NT2/D1 (cell line): ENCODE results near the gene PIP5KL1.

ENCODE experiments used
- DNase-seq: peaks from one replicate; pipeline ENCODE4 v3.0.0-alpha.2; 2011; ENCODE audit warnings: low read depth, low spot score
- H3K27me3 ChIP-seq: 2 replicates; pipeline ENCODE4 v1.6.0; 2011; ENCODE audit warnings: mild to moderate bottlenecking; ENCODE audit not compliant: insufficient read length, insufficient read depth
- H3K36me3 ChIP-seq: 2 replicates; pipeline ENCODE4 v1.6.1; 2011; ENCODE audit warnings: mild to moderate bottlenecking, low read length, mixed read lengths; ENCODE audit not compliant: insufficient read depth, insufficient read length
- H3K4me1 ChIP-seq: 2 replicates; pipeline ENCODE4 v1.5.1; 2011; ENCODE audit not compliant: insufficient read depth, insufficient read length
- H3K4me3 ChIP-seq: 2 replicates; pipeline ENCODE4 v1.5.1; 2011; ENCODE audit warnings: low read depth; ENCODE audit not compliant: insufficient read length
- H3K9ac ChIP-seq: 2 replicates; pipeline ENCODE4 v1.6.0; 2011; ENCODE audit warnings: low read depth; ENCODE audit not compliant: insufficient read length
- H3K9me3 ChIP-seq: 2 replicates; pipeline ENCODE4 v1.5.1; 2011; ENCODE audit warnings: mild to moderate bottlenecking, low read length; ENCODE audit not compliant: insufficient read depth
- SUZ12 ChIP-seq: IDR thresholded peaks from 2 replicates; pipeline ENCODE4 v1.6.1; 2011; ENCODE audit not compliant: insufficient read length, insufficient read depth; ENCODE audit errors: extremely low read depth
- YY1 ChIP-seq: IDR thresholded peaks from 2 replicates; pipeline ENCODE4 v1.6.1; 2011; ENCODE audit not compliant: insufficient read length, insufficient read depth
- ZNF274 ChIP-seq: IDR thresholded peaks from 2 replicates; pipeline ENCODE4 v1.6.1; 2011; ENCODE audit warnings: mild to moderate bottlenecking, low read depth, low read length

PIP5KL1 gene

DNA sequence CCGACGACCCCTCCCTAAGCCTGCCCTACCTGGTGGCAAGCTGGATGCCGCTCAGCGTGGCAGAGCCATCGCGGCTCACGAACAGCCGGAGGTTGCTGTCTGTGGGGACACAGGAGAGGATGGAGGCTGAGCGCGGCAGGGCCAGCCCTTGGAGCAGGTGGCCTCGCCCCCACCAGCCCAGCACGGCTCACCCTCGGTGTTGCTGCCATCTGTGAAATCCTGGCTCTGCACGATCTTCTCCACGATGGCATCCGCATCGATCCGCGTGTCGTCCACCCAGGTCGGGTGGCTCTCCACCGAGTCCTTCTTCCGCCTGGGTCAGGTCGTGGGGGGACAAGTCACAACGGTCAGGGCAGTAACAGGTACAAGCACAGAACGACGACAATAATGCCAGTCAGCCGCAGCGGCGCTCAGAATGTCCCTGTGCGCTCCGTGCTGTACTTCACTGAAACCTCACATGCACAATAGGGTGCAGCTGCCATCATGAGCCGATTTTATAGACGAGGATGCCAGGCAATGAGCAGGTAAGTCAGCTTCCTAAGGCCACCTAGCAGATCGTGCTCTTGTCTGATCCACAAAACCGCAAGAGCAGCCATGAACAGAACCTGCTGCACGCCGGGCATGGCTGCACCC is 14.1 kb upstream of the PIP5KL1 start:
- no peak overlapping the region for H3K9ac ChIP-seq
- H3K4me3 ChIP-seq = no peak overlapping the region
- DNase-seq = no peak
- no peak for TF ChIP-seq SUZ12
- no peak for TF ChIP-seq YY1
- no peak for TF ChIP-seq ZNF274
- H3K27me3 ChIP-seq = no peaks in the 10 kb centered on the region
- no peaks in the 10 kb centered on the region for H3K9me3 ChIP-seq
- H3K36me3 ChIP-seq = peaks cover 76% of the 10 kb centered on the region
- H3K4me1 ChIP-seq = peaks cover 10% of the 10 kb centered on the region

GRCh38 chr9:127943731-127944144 is 13.2 kb upstream of the PIP5KL1 start:
- Histone ChIP-seq H3K4me1 (peaks cover 10% of the 10 kb centered on the region), H3K9me3 (no peaks in the 10 kb centered on the region), H3K4me3 (no peak overlapping the region), H3K9ac (no peak overlapping the region), H3K36me3 (peaks cover 74% of the 10 kb centered on the region), H3K27me3 (no peaks in the 10 kb centered on the region)
- no peak for TF ChIP-seq YY1
- no peak for TF ChIP-seq SUZ12
- TF ChIP-seq ZNF274 = no peak
- peak; percentile 68 for DNase-seq

DNA sequence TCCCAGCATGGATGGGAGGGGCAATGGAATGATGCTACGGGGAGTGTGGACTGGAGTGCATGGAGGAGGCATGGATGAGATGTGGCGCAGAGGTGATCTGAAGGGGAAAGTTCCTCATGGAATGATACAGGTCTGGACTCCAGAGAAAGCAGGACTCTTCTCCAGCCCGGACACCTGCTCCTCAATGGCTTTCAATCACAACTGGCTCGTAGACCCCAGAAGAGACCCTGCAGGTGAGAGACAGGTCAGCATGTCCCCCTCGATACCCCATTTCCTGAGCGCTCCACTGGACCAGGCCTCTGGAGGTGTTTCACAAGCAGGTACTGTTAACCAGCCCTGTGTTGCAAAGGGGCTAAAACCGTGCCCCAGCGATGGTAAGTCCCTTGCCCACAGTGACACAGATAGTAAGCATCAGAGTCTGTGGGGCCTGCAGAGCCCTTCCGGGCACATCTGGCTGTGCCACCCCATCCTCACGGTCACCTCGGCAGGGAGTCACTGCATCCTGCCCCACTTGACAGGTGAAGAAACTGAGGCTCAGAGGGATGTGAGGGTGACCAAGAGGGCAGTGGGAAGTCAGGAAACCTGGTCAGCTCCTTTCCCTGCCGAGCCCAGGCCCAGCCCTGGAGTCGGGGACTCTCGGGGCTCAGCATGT is 12.6 kb upstream of the PIP5KL1 start:
- DNase-seq = no peak
- H3K4me3 ChIP-seq = no peak overlapping the region
- H3K9me3 ChIP-seq = no peaks in the 10 kb centered on the region
- H3K4me1 ChIP-seq = peaks cover 7% of the 10 kb centered on the region
- H3K27me3 ChIP-seq = no peaks in the 10 kb centered on the region
- TF ChIP-seq SUZ12 = no peak
- TF ChIP-seq YY1 = no peak
- no peak for TF ChIP-seq ZNF274
- no peak overlapping the region for H3K9ac ChIP-seq
- H3K36me3 ChIP-seq = peaks cover 69% of the 10 kb centered on the region

DNA sequence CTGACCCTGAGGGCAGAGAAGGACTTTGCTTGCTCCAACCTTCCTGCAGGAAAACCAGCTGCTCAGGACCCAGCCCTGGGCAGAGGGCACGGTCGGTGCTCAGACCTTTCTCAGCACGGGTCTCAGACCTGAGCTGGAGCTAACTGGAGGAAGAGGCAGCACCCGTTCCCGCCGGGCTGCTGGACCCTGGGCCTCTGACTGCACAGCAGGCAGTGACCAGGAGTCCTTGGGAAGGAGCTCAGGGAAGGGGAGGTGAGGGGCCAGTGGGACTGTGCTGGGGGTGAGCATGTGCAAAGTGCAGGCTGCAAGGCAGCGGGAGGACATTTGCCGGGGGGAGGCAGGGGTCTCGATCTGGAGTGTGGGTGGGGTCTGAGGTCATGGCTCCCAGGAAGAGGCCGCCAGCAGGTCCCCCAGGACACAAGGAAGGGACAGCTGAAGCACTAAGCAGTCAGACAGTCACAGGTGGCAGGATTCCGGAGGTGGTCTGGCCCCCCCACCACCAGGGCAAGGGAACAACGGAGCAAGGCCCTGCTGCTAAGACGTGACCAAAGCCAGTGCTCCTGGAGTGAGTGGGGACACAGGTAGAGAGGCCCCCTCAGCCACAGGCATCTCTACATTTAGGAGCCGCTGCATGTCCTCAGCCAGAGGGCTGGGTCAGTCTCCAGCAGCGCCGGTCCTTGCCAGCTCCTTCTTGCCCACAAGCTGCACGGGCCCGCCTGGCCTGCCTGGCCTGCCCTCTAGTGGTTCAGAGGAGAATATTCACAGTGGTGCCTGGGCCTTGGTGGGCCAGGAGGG is 11.8 kb upstream of the PIP5KL1 start:
- H3K4me1 ChIP-seq = peaks cover 7% of the 10 kb centered on the region
- H3K9me3 ChIP-seq = no peaks in the 10 kb centered on the region
- peak overlapping the region; percentile 44 for H3K9ac ChIP-seq
- H3K4me3 ChIP-seq = no peak overlapping the region
- H3K27me3 ChIP-seq = no peaks in the 10 kb centered on the region
- H3K36me3 ChIP-seq = peaks cover 62% of the 10 kb centered on the region
- TF ChIP-seq SUZ12 = no peak
- TF ChIP-seq ZNF274 = no peak
- TF ChIP-seq YY1 = no peak
- no peak for DNase-seq

DNA sequence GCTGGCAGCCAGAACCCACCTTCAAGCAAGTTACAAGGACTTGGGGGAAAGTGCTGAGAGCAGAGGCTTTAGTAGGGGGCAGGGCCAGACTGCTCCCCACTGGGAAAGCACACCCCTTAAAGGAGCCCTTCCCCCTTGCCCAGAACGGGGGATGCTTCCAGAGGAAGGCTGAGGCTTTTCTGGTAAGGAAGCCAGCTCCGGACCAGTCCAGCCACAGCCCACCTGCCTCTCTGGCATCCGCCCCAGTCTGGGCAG is 11.3 kb upstream of the PIP5KL1 start:
- peaks cover 7% of the 10 kb centered on the region for H3K4me1 ChIP-seq

DNA sequence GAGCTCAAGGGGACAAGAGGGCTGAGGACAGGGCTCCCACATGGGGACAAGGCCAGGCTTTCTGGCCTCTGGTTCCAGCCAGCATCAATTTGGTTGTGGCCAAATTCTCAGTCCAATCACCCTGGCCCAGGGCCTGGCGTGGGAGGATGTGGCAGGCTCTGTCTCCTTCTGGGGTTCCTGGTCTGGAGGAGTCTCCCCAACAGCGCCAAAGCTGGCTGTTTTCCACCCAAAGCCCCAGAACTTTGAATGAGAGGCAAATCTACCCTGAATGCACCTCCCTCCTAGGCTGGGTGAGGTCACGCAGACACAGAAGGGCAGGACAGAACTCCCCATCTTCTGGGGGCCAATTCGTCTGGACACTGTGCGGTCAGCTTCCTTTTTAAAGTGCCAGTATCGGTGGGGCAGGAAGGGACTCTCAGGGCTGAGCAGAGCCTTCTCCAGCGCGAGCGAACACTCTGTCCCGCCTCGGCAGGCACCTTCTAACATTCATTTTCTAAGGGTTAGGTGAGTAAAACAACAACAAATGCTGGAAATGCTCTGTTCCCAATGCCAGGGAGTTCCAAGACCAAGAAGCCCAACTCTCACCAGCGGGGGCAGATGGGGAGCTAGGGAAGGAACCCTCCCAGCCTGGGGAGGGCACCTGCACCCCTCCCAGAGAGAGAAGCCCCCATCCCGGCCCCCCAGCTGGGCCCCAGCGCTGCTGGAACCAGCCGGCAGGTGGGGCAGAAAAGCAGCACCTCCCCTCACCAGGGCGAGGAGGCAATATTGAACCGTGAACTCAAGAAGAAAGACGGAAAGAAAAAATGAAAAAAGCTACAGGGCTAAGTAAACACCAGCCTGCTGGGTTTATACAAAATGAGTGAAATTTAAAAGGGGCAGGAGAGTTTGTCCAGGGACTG is 10.7 kb upstream of the PIP5KL1 start:
- TF ChIP-seq ZNF274 = no peak
- TF ChIP-seq SUZ12 = no peak
- no peak for TF ChIP-seq YY1
- H3K9ac ChIP-seq = peak overlapping the region; percentile 44
- peaks cover 65% of the 10 kb centered on the region for H3K36me3 ChIP-seq
- DNase-seq = no peak
- peaks cover 12% of the 10 kb centered on the region for H3K4me1 ChIP-seq
- no peaks in the 10 kb centered on the region for H3K27me3 ChIP-seq
- H3K9me3 ChIP-seq = no peaks in the 10 kb centered on the region
- no peak overlapping the region for H3K4me3 ChIP-seq

More for the DNA sequence above, 11.3 kb upstream of the PIP5KL1 start:
- peak overlapping the region; percentile 44 for H3K9ac ChIP-seq
- H3K27me3 ChIP-seq = no peaks in the 10 kb centered on the region
- TF ChIP-seq SUZ12 = no peak
- TF ChIP-seq ZNF274 = no peak
- no peak for TF ChIP-seq YY1
- H3K9me3 ChIP-seq = no peaks in the 10 kb centered on the region
- H3K36me3 ChIP-seq = peaks cover 60% of the 10 kb centered on the region
- H3K4me3 ChIP-seq = no peak overlapping the region
- DNase-seq = no peak

DNA sequence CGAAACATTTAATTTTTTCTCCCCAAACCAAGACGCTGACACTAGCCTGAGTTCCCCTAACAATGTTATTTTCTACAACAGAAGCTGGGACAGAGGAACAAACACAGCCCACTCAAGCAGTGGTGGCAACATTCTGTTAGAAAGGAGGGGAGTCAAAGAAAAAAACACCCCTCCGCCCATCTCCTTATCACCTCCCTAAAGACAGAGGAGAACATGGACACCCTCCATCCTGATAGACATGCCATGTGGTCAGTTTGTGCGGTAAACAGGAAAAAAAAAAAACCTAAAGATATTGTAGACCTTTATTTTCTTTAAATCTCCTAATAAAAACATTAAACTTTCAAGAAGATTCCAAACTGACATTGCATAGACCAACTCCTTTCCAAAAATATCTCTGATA is 10.0 kb upstream of the PIP5KL1 start:
- TF ChIP-seq ZNF274 (no peak), YY1 (no peak), SUZ12 (no peak)
- H3K4me1 ChIP-seq = peaks cover 13% of the 10 kb centered on the region
- H3K9me3 ChIP-seq = no peaks in the 10 kb centered on the region
- no peak overlapping the region for H3K4me3 ChIP-seq
- no peaks in the 10 kb centered on the region for H3K27me3 ChIP-seq
- H3K36me3 ChIP-seq = peaks cover 65% of the 10 kb centered on the region
- no peak for DNase-seq
- H3K9ac ChIP-seq = no peak overlapping the region
